ENCODE measurements around the gene IL1RAPL2. TPM values are rescaled to one million over a fixed set of nuclear protein-coding genes. Genes with fewer than 3 reads are reported as not detected.

The IL1RAPL2 gene
- total RNA-seq, 4 donors from 2014 or later = not detected

DNA sequence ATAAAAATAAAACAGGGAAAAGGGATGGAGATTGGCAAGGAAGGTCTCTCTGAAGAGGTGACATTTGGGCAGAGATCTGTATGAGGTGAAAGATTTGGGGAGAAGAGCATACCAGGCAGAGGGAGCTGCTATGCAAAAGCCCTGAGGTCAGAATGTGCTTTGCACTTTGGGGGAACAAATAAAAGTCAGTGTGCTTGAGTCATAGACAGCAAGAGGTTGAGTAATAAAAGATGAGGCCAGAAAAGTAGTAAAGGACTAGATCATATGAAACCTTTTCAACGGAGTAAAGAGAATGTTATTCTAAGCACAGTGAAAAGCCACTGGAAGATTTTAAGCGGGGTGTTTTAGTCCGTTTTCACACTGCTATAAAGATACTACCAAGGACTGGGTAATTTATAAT, 731.0 kb downstream of the IL1RAPL2 start:
- Histone ChIP-seq H3K9me3 (no peaks in the 10 kb centered on the region), H3K4me3 (no peak overlapping the region), H3K27ac (no peak overlapping the region), H3K27me3 (peaks cover 0 to 6% (median 0%) of the 10 kb centered on the region in 3 donors), H3K4me1 (no peaks in the 10 kb centered on the region), H3K36me3 (no peaks in the 10 kb centered on the region)
- in situ Hi-C loops (cut with MboI; ENCODE audit: low sequenced_read_pairs in 4 of 4) (no loop called here), intact Hi-C loops (cut with DNase I; ENCODE audit: low total_unique reads) (no loop called here)
- DNase-seq (no peak), ATAC-seq (no peak)
- TF ChIP-seq CTCF (IDR thresholded peaks at IDR 0.05 in 4 of 5, conservative IDR thresholded peaks at IDR 0.05 in 1 of 5) (no peak), POLR2A (IDR thresholded peaks at IDR 0.05) (no peak)

GRCh38 chrX:105299286-105299685, 733.3 kb downstream of the IL1RAPL2 start:
- H3K27ac ChIP-seq = no peak overlapping the region
- TF ChIP-seq POLR2A (IDR thresholded peaks at IDR 0.05) (no peak), CTCF (IDR thresholded peaks at IDR 0.05 in 4 of 5, conservative IDR thresholded peaks at IDR 0.05 in 1 of 5) (no peak)
- H3K4me3 ChIP-seq = no peak overlapping the region
- peaks cover 0 to 9% (median 0%) of the 10 kb centered on the region in 3 donors for H3K27me3 ChIP-seq
- no peaks in the 10 kb centered on the region for H3K9me3 ChIP-seq
- H3K4me1 ChIP-seq = no peaks in the 10 kb centered on the region
- ATAC-seq (no peak), DNase-seq (no peak)
- H3K36me3 ChIP-seq = no peaks in the 10 kb centered on the region
- intact Hi-C loops (cut with DNase I; ENCODE audit: low total_unique reads) = no loop called here
- in situ Hi-C loops (cut with MboI; ENCODE audit: low sequenced_read_pairs in 4 of 4) = no loop called here

GRCh38 chrX:105302246-105302645, 736.2 kb downstream of the IL1RAPL2 start:
- no peaks in the 10 kb centered on the region for H3K9me3 ChIP-seq
- intact Hi-C loops (cut with DNase I; ENCODE audit: low total_unique reads) = no loop called here
- TF ChIP-seq CTCF (IDR thresholded peaks at IDR 0.05 in 4 of 5, conservative IDR thresholded peaks at IDR 0.05 in 1 of 5) = no peak
- no peak for TF ChIP-seq POLR2A (IDR thresholded peaks at IDR 0.05)
- in situ Hi-C loops (cut with MboI; ENCODE audit: low sequenced_read_pairs in 4 of 4) = no loop called here
- H3K27ac ChIP-seq = no peak overlapping the region
- H3K27me3 ChIP-seq = peaks cover 0 to 9% (median 0%) of the 10 kb centered on the region in 3 donors
- H3K4me1 ChIP-seq = no peaks in the 10 kb centered on the region
- no peaks in the 10 kb centered on the region for H3K36me3 ChIP-seq
- H3K4me3 ChIP-seq = no peak overlapping the region
- ATAC-seq = no peak
- no peak for DNase-seq

DNA sequence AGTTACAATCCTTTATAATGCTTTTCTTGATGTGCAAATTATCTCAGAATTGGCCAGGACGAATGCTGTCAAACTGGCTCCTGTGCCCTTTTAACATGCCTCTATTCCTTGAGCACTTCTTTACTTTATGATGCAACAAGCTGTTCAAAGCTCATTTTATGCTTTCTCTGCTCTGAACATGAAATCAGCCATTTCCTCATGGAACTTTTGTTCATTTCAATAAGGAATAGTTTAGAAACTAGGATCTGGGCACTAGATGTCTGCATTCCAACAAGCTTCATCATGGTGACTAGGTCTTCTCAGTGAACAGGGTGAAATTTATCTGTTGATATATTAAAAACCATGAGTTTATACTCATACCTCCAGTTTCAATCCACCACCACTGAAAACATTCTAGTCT, 741.8 kb downstream of the IL1RAPL2 start:
- no peaks in the 10 kb centered on the region for H3K36me3 ChIP-seq
- no peak for TF ChIP-seq POLR2A (IDR thresholded peaks at IDR 0.05)
- TF ChIP-seq CTCF (IDR thresholded peaks at IDR 0.05 in 4 of 5, conservative IDR thresholded peaks at IDR 0.05 in 1 of 5) = no peak
- H3K4me1 ChIP-seq = no peaks in the 10 kb centered on the region
- H3K27ac ChIP-seq = no peak overlapping the region
- intact Hi-C loops (cut with DNase I; ENCODE audit: low total_unique reads) (no loop called here), in situ Hi-C loops (cut with MboI; ENCODE audit: low sequenced_read_pairs in 4 of 4) (no loop called here)
- H3K27me3 ChIP-seq = peaks cover 0 to 3% (median 0%) of the 10 kb centered on the region in 3 donors
- H3K9me3 ChIP-seq = no peaks in the 10 kb centered on the region
- ATAC-seq = no peak
- H3K4me3 ChIP-seq = no peak overlapping the region
- DNase-seq = no peak

GRCh38 chrX:105313596-105313995, 747.6 kb downstream of the IL1RAPL2 start:
- intact Hi-C loops (cut with DNase I; ENCODE audit: low total_unique reads) (no loop called here), in situ Hi-C loops (cut with MboI; ENCODE audit: low sequenced_read_pairs in 4 of 4) (no loop called here)
- DNase-seq = no peak
- no peaks in the 10 kb centered on the region for H3K27me3 ChIP-seq
- H3K27ac ChIP-seq = no peak overlapping the region
- H3K9me3 ChIP-seq = no peaks in the 10 kb centered on the region
- no peak overlapping the region for H3K4me3 ChIP-seq
- H3K4me1 ChIP-seq = no peaks in the 10 kb centered on the region
- H3K36me3 ChIP-seq = no peaks in the 10 kb centered on the region
- TF ChIP-seq POLR2A (IDR thresholded peaks at IDR 0.05) (no peak), CTCF (IDR thresholded peaks at IDR 0.05 in 4 of 5, conservative IDR thresholded peaks at IDR 0.05 in 1 of 5) (no peak)
- ATAC-seq = no peak
